GM23338 (cell line): ENCODE data around the gene CCDC40. TPM values are rescaled to one million over a fixed set of nuclear protein-coding genes. Genes with fewer than 3 reads are reported as not detected.

Source experiments
- ATAC-seq: fragments of 200-7000 bp; cut with Tn5 transposase; 3 replicates; pipeline ENCODE4 v1.9.1; 2020
- DNase-seq: peaks from one replicate; pipeline ENCODE4 v3.0.0-alpha.2; 2015; ENCODE audit warnings: low spot score
- H2AFZ ChIP-seq: fragments of 200-600 bp; sonication (generic); 2 replicates; pipeline ENCODE4 v1.8.0; 2016; ENCODE audit warnings: antibody characterized with exemption, mild to moderate bottlenecking, moderate library complexity
- H3F3A ChIP-seq: fragments of 200-600 bp; sonication (generic); replicated peaks from 2 replicates; pipeline ENCODE4 v1.8.0; 2017; ENCODE audit warnings: antibody characterized with exemption, mixed run types, low read depth
- H3K27ac ChIP-seq: fragments of 200-600 bp; sonication (generic); 2 replicates; pipeline ENCODE4 v1.6.1; 2016; ENCODE audit warnings: low read depth
- H3K27me3 ChIP-seq: fragments of 200-600 bp; sonication (generic); 2 replicates; pipeline ENCODE4 v1.8.0; 2016; ENCODE audit warnings: mild to moderate bottlenecking, mixed run types, moderate library complexity; ENCODE audit not compliant: insufficient read depth
- H3K36me3 ChIP-seq: fragments of 200-600 bp; sonication (generic); 2 replicates; pipeline ENCODE4 v1.8.0; 2016; ENCODE audit warnings: mild to moderate bottlenecking; ENCODE audit not compliant: insufficient read depth
- H3K4me1 ChIP-seq: fragments of 200-600 bp; sonication (generic); 2 replicates; pipeline ENCODE4 v1.8.0; 2016; ENCODE audit warnings: mild to moderate bottlenecking, moderate library complexity; ENCODE audit not compliant: insufficient read depth
- H3K4me2 ChIP-seq: fragments of 200-600 bp; sonication (generic); 2 replicates; pipeline ENCODE4 v1.7.1; 2017; ENCODE audit warnings: mixed run types
- H3K4me3 ChIP-seq: fragments of 200-600 bp; sonication (generic); 2 replicates; pipeline ENCODE4 v1.6.1; 2016; ENCODE audit warnings: mixed run types
- H3K79me2 ChIP-seq: fragments of 200-600 bp; sonication (generic); replicated peaks from 2 replicates; pipeline ENCODE4 v1.8.0; 2017; ENCODE audit warnings: mild to moderate bottlenecking; ENCODE audit not compliant: insufficient read depth
- H3K9me2 ChIP-seq: fragments of 200-600 bp; sonication (generic); 2 replicates; pipeline ENCODE4 v1.8.0; 2017; ENCODE audit not compliant: insufficient read depth
- H4K20me1 ChIP-seq: fragments of 200-600 bp; sonication (generic); replicated peaks from 2 replicates; pipeline ENCODE4 v1.8.0; 2017; ENCODE audit warnings: mild to moderate bottlenecking; ENCODE audit not compliant: insufficient read depth
- H3K27ac Mint-ChIP-seq: 2 replicates; pipeline ENCODE4 v1.8.0; 2020; ENCODE audit warnings: inconsistent platforms, mild to moderate bottlenecking, moderate library complexity, mixed read lengths
- H3K27me3 Mint-ChIP-seq: 3 replicates; pipeline ENCODE4 v1.8.0; 2022; ENCODE audit warnings: low read depth, mild to moderate bottlenecking, moderate library complexity, mixed read lengths, inconsistent platforms; ENCODE audit not compliant: insufficient read depth, poor library complexity
- H3K36me3 Mint-ChIP-seq: 3 replicates; pipeline ENCODE4 v1.8.0; 2021; ENCODE audit warnings: low read depth, mild to moderate bottlenecking, inconsistent platforms, moderate library complexity, mixed read lengths
- H3K4me1 Mint-ChIP-seq: 3 replicates; pipeline ENCODE4 v1.8.0; 2020; ENCODE audit warnings: mild to moderate bottlenecking, inconsistent platforms, mixed read lengths
- H3K4me3 Mint-ChIP-seq: 3 replicates; pipeline ENCODE4 v1.8.0; 2021; ENCODE audit warnings: moderate library complexity, mild to moderate bottlenecking, inconsistent platforms, mixed read lengths
- H3K9me3 Mint-ChIP-seq: 3 replicates; pipeline ENCODE4 v1.8.0; 2020; ENCODE audit warnings: moderate library complexity, mild to moderate bottlenecking, inconsistent platforms, mixed read lengths
- CREB1 ChIP-seq: fragments of 250-450 bp; sonication (Bioruptor Pico); IDR thresholded peaks from 2 replicates; pipeline ENCODE4 v1.5.0; 2020; ENCODE audit warnings: low read depth, mild to moderate bottlenecking, moderate library complexity
- CTCF ChIP-seq, 2 experiments: fragments of 200-600 bp in 1 of 2; sonication (generic) in 1 of 2; conservative IDR thresholded peaks; 2 replicates each; pipeline versions ENCODE4 v1.5.1 to v1.6.1; 2016 to 2017; ENCODE audit warnings: antibody characterized with exemption in 2 of 2, low read depth in 2 of 2, mild to moderate bottlenecking in 2 of 2, moderate library complexity in 1 of 2
- ETS1 ChIP-seq: IDR thresholded peaks from 2 replicates; pipeline ENCODE4 v1.6.1; 2016; ENCODE audit warnings: antibody characterized with exemption
- EZH2phosphoT487 ChIP-seq: fragments of 200-600 bp; sonication (generic); IDR thresholded peaks from one replicate; pipeline ENCODE4 v1.8.1; 2018; ENCODE audit warnings: antibody characterized with exemption; ENCODE audit not compliant: unreplicated experiment
- JUNB ChIP-seq: IDR thresholded peaks from one replicate; pipeline ENCODE4 v1.6.1; 2016; ENCODE audit warnings: antibody characterized with exemption; ENCODE audit not compliant: unreplicated experiment
- NANOG ChIP-seq: IDR thresholded peaks from 2 replicates; pipeline ENCODE4 v1.6.1; 2016; ENCODE audit warnings: antibody characterized with exemption, borderline replicate concordance
- POLR2AphosphoS5 ChIP-seq: IDR thresholded peaks from 2 replicates; pipeline ENCODE4 v1.6.1; 2016; ENCODE audit warnings: antibody characterized with exemption, low read depth
- REST ChIP-seq: IDR thresholded peaks from one replicate; pipeline ENCODE4 v1.6.1; 2018; ENCODE audit warnings: antibody characterized with exemption; ENCODE audit not compliant: unreplicated experiment
- STAT1 ChIP-seq: IDR thresholded peaks from one replicate; pipeline ENCODE4 v1.6.1; 2016; ENCODE audit warnings: antibody characterized with exemption; ENCODE audit not compliant: unreplicated experiment
- ZNF114 ChIP-seq: fragments of 250-450 bp; sonication (Bioruptor Pico); IDR thresholded peaks from 2 replicates; pipeline ENCODE4 v1.5.0; 2020; ENCODE audit warnings: mild to moderate bottlenecking, moderate library complexity
- ZNF331 ChIP-seq: fragments of 250-450 bp; sonication (Bioruptor Pico); IDR thresholded peaks from 2 replicates; pipeline ENCODE4 v1.5.0; 2020; ENCODE audit warnings: low read depth, mild to moderate bottlenecking, moderate library complexity
- polyA plus RNA-seq: library from polyadenylated mRNA; unstranded; fragments of >200 nt; fragmentation: Nextera tagmentation; extraction: Ambion mirVana; gene quantifications from 2 replicates; pipeline ENCODE4 v1.2.1, GENCODE V29; 2016
- total RNA-seq: library from RNA; depleted of rRNA; stranded (reverse); fragments of >200 nt; shearing (Covaris generic); gene quantifications from 2 replicates; pipeline ENCODE4 v1.2.3, GENCODE V29; 2014

CCDC40 gene
- total and polyA plus RNA-seq, 2 experiments from 2014 or later = 7.6 to 8.1 TPM

- H3K4me3 Mint-ChIP-seq = peak overlapping the region; percentile 4; the same call in 2 of the 3 replicates
- peak overlapping the region; percentile 74; the same call in 1 of the 2 replicates for H3K27ac Mint-ChIP-seq
- Histone ChIP-seq H3K27me3 (no peaks in the 10 kb centered on the region), H3K4me3 (peak overlapping the region; percentile 53; the same call in 1 of the 2 replicates), H4K20me1 (peaks cover 18% of the 10 kb centered on the region), H3F3A (peaks cover 7% of the 10 kb centered on the region; the same call in 1 of the 2 replicates), H3K36me3 (no peaks in the 10 kb centered on the region), H3K27ac (no peak overlapping the region), H3K4me1 (peaks cover 47% of the 10 kb centered on the region), H2AFZ (no peak overlapping the region), H3K79me2 (peaks cover 51% of the 10 kb centered on the region), H3K4me2 (peak overlapping the region; percentile 81; the same call in 1 of the 2 replicates), H3K9me2 (no peaks in the 10 kb centered on the region)
- DNase-seq (peak; percentile 89), ATAC-seq (peak; percentile 83)
- peaks cover 61% of the 10 kb centered on the region for H3K4me1 Mint-ChIP-seq
- H3K36me3 Mint-ChIP-seq = peaks cover 2% of the 10 kb centered on the region; the same call in 2 of the 3 replicates
- no peaks in the 10 kb centered on the region; the same call in 2 of the 3 replicates for H3K9me3 Mint-ChIP-seq
- peaks cover 16% of the 10 kb centered on the region for H3K27me3 Mint-ChIP-seq
- TF ChIP-seq ZNF114 (CRISPR knock-in tag) (no peak), NANOG (no peak), ETS1 (no peak), CTCF (conservative IDR thresholded peaks at IDR 0.05; ENCODE audit: low read depth in 2 of 2) (peak; percentile 20 to 78; a peak in 2 of 4 replicates), CREB1 (CRISPR knock-in tag) (no peak), EZH2phosphoT487 (no peak), POLR2AphosphoS5 (0 out of 2 replicates have a peak, but pooled peaks have one; percentile 5), ZNF331 (CRISPR knock-in tag) (no peak), REST (no peak), STAT1 (no peak), JUNB (no peak)
These were observed 45.1 kb upstream of the CCDC40 start for GRCh38 chr17:79991140-79991923.
